Vagina (tissue), 2 donors: ENCODE data around the gene NRG2. TPM values are rescaled to one million over a fixed set of nuclear protein-coding genes. Genes with fewer than 3 reads are reported as not detected.
A peak's percentile ranks its signal among the peaks of the same experiment; 100 is the strongest.

Experiments
- DNase-seq, 2 donors: peaks; one replicate each; pipeline ENCODE4 v3.0.0-alpha.2; 2017; ENCODE audit errors: extremely low spot score in 2 of 2
- H3K27ac ChIP-seq: fragments of 200-600 bp; sonication (generic); one replicate; pipeline ENCODE4 v1.5.1; 2019
- H3K27me3 ChIP-seq: fragments of 200-600 bp; sonication (generic); one replicate; pipeline ENCODE4 v1.5.1; 2019
- H3K36me3 ChIP-seq, 2 donors: fragments of 200-600 bp; sonication (generic); one replicate each; pipeline ENCODE4 v1.5.1; 2017 to 2019
- H3K4me1 ChIP-seq: fragments of 200-600 bp; sonication (generic); one replicate; pipeline ENCODE4 v1.5.1; 2019
- H3K4me3 ChIP-seq, 2 donors: fragments of 200-600 bp; sonication (generic); 1 replicate in 1 of 2; 2 replicates in 1 of 2; pipeline ENCODE4 v1.5.1; 2016 to 2019
- H3K9me3 ChIP-seq: fragments of 200-600 bp; sonication (generic); one replicate; pipeline ENCODE4 v1.5.1; 2019
- POLR2A ChIP-seq, 2 donors: fragments of 450-650 bp; IDR thresholded peaks; one replicate each; pipeline ENCODE4 v1.6.1; 2017; ENCODE audit warnings: antibody characterized with exemption in 2 of 2, mild to moderate bottlenecking in 2 of 2, moderate library complexity in 2 of 2
- POLR2AphosphoS5 ChIP-seq, 2 donors: sonication (generic); formaldehyde crosslinking; IDR thresholded peaks; one replicate each; pipeline ENCODE4 v1.9.0; 2017; ENCODE audit warnings: antibody characterized with exemption in 2 of 2, mild to moderate bottlenecking in 2 of 2, low read depth in 1 of 2; ENCODE audit not compliant: insufficient read depth in 1 of 2
- intact Hi-C: fragments of 100-400 bp; cut with DNase I; formaldehyde crosslinking; loops from one replicate; pipeline ENCODE4 v1.15.1; 2023
- total RNA-seq: library from RNA; depleted of rRNA; stranded (reverse); fragments of >200 nt; gene quantifications from one replicate; pipeline ENCODE4 v1.2.3, GENCODE V29; 2016
- TF ChIP-seq, protein P1 (sequence below), 3 experiments: fragments of 450-650 bp in 2 of 3; fragments of 200-600 bp in 1 of 3; sonication (generic) in 1 of 3; IDR thresholded peaks; one replicate each; pipeline ENCODE4 v1.5.1; 2017 to 2019; ENCODE audit warnings: antibody characterized with exemption in 3 of 3, mild to moderate bottlenecking in 2 of 3, moderate library complexity in 2 of 3

Gene NRG2
- total RNA-seq, 1 donor from 2014 or later: 5.2 TPM

- Histone ChIP-seq H3K4me3 (peak overlapping the region; percentile 58 to 75), H3K27ac (peak overlapping the region; percentile 63), H3K9me3 (no peaks in the 10 kb centered on the region), H3K27me3 (no peaks in the 10 kb centered on the region), H3K4me1 (peaks cover 10% of the 10 kb centered on the region), H3K36me3 (no peaks in the 10 kb centered on the region)
- no peak for TF ChIP-seq POLR2AphosphoS5 (IDR thresholded peaks at IDR 0.05; ENCODE audit: insufficient read depth in 1 of 2, low read depth in 1 of 2)
- TF ChIP-seq, protein P1, sequence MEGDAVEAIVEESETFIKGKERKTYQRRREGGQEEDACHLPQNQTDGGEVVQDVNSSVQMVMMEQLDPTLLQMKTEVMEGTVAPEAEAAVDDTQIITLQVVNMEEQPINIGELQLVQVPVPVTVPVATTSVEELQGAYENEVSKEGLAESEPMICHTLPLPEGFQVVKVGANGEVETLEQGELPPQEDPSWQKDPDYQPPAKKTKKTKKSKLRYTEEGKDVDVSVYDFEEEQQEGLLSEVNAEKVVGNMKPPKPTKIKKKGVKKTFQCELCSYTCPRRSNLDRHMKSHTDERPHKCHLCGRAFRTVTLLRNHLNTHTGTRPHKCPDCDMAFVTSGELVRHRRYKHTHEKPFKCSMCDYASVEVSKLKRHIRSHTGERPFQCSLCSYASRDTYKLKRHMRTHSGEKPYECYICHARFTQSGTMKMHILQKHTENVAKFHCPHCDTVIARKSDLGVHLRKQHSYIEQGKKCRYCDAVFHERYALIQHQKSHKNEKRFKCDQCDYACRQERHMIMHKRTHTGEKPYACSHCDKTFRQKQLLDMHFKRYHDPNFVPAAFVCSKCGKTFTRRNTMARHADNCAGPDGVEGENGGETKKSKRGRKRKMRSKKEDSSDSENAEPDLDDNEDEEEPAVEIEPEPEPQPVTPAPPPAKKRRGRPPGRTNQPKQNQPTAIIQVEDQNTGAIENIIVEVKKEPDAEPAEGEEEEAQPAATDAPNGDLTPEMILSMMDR (IDR thresholded peaks at IDR 0.05): no peak
- no peak for TF ChIP-seq POLR2A (IDR thresholded peaks at IDR 0.05)
- intact Hi-C loops: no loop called here
- DNase-seq: no peak
These were observed 1.4 kb downstream of the NRG2 start for GRCh38 chr5:140041492-140042392.

GRCh38 chr5:140041099-140041491 is 2.0 kb downstream of the NRG2 start:
- H3K4me1 ChIP-seq: peaks cover 10% of the 10 kb centered on the region
- no peak overlapping the region for H3K27ac ChIP-seq
- no peaks in the 10 kb centered on the region for H3K27me3 ChIP-seq
- H3K9me3 ChIP-seq: no peaks in the 10 kb centered on the region
- TF ChIP-seq POLR2A (IDR thresholded peaks at IDR 0.05) (no peak), POLR2AphosphoS5 (IDR thresholded peaks at IDR 0.05; ENCODE audit: insufficient read depth in 1 of 2, low read depth in 1 of 2) (no peak)
- TF ChIP-seq, protein P1 (IDR thresholded peaks at IDR 0.05): no peak
- no peak for DNase-seq
- no peaks in the 10 kb centered on the region for H3K36me3 ChIP-seq
- intact Hi-C loops: no loop called here
- no peak overlapping the region for H3K4me3 ChIP-seq

DNA sequence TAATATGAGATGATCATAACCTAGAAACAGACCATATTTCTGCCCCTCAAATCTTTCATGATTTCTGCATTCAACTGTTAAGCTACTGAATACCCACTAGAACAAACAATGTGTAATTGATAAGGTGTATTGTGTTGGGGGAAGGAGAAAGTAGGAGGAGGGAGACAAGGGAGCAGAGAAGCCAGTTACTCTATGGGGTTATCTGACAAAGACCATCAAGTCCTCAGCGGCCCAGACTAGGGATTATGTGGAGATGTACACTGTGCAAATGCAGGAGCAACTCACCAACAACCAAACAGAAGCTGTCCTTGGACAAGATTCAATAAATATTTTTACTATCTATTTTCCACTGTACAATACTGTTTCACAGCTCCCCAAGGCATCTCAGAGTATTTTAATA is 2.7 kb downstream of the NRG2 start:
- H3K27ac ChIP-seq: no peak overlapping the region
- no peaks in the 10 kb centered on the region for H3K9me3 ChIP-seq
- TF ChIP-seq, protein P1 (IDR thresholded peaks at IDR 0.05): no peak
- TF ChIP-seq POLR2AphosphoS5 (IDR thresholded peaks at IDR 0.05; ENCODE audit: insufficient read depth in 1 of 2, low read depth in 1 of 2): no peak
- no peak for TF ChIP-seq POLR2A (IDR thresholded peaks at IDR 0.05)
- H3K27me3 ChIP-seq: no peaks in the 10 kb centered on the region
- H3K36me3 ChIP-seq: no peaks in the 10 kb centered on the region
- intact Hi-C loops: no loop called here
- H3K4me3 ChIP-seq: no peak overlapping the region
- peaks cover 10% of the 10 kb centered on the region for H3K4me1 ChIP-seq
- DNase-seq: no peak

DNA sequence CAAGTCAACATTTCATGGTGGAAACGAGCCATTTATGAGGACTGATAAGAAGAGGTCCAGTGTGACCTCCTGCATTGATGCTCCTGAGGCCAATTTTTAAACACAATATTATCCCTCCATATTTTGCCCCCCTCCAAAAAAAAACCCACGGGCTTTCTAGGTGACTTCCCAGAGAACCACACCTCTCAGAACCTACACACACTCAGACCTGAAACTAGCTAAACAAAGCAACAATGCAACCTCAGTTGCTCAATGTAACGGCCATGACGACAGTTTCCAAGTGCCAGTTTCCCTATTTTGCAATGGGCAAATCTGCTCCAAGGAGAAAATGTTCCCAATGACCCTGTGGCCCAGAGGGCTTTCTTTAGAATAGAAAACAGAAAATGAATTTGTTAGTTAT is 3.5 kb downstream of the NRG2 start:
- H3K36me3 ChIP-seq: no peaks in the 10 kb centered on the region
- intact Hi-C loops: no loop called here
- TF ChIP-seq POLR2A (IDR thresholded peaks at IDR 0.05): no peak
- TF ChIP-seq POLR2AphosphoS5 (IDR thresholded peaks at IDR 0.05; ENCODE audit: insufficient read depth in 1 of 2, low read depth in 1 of 2): no peak
- TF ChIP-seq, protein P1 (IDR thresholded peaks at IDR 0.05): no peak
- H3K27ac ChIP-seq: no peak overlapping the region
- no peaks in the 10 kb centered on the region for H3K9me3 ChIP-seq
- no peak for DNase-seq
- H3K4me1 ChIP-seq: peaks cover 10% of the 10 kb centered on the region
- H3K27me3 ChIP-seq: no peaks in the 10 kb centered on the region
- no peak overlapping the region for H3K4me3 ChIP-seq

DNA sequence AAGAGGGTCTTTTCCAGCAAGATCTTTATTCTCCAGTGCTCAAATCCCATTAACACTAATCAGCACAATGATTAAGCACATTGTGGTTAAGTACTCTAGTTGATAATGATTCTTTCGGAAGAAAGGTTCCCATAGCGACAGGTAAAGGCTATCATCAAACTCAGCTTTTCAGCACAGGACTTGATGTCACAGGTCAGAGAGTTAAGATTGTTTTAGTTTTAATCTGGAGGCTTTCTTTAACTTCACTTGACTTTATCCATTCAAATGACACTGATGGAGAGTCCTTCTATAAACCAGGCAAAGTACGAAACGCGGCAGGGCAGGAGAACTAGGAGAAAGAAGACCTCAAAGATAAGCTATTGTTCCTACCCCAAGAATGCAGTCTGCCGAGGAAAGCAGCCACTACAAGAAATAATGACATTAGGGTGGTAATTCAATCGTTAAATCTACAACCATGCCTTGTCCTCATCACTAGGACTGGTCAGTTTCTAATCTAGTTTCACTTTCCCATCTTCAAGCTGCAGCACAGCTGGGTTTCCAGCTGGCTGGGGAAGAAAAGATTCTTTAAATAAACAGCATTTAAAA is 4.6 kb downstream of the NRG2 start:
- Histone ChIP-seq H3K27ac (no peak overlapping the region), H3K27me3 (no peaks in the 10 kb centered on the region), H3K4me3 (peak overlapping the region; percentile 33 to 46), H3K9me3 (no peaks in the 10 kb centered on the region), H3K36me3 (no peaks in the 10 kb centered on the region), H3K4me1 (peaks cover 10% of the 10 kb centered on the region)
- no peak for DNase-seq
- no peak for TF ChIP-seq POLR2A (IDR thresholded peaks at IDR 0.05)
- no peak for TF ChIP-seq POLR2AphosphoS5 (IDR thresholded peaks at IDR 0.05; ENCODE audit: insufficient read depth in 1 of 2, low read depth in 1 of 2)
- TF ChIP-seq, protein P1 (IDR thresholded peaks at IDR 0.05): no peak
- intact Hi-C loops: no loop called here
